ENCODE results near the gene PIGK. TPM values are rescaled to one million over a fixed set of nuclear protein-coding genes. Genes with fewer than 3 reads are reported as not detected.

Gene PIGK
- total RNA-seq, 1 experiment from 2014 or later, result 23.3 TPM

GRCh38 chr1:77200806-77201205 is 18.4 kb downstream of the PIGK start:
- TF ChIP-seq ZFX (IDR thresholded peaks at IDR 0.05), result no peak
- no peak for TF ChIP-seq ELF1 (IDR thresholded peaks at IDR 0.05; ENCODE audit: borderline replicate concordance, low read depth)
- no peak for TF ChIP-seq SRF (IDR thresholded peaks at IDR 0.05; ENCODE audit: low read depth)
- TF ChIP-seq FOSL1 (IDR thresholded peaks at IDR 0.05; ENCODE audit: low read depth), result no peak
- no peak for TF ChIP-seq ATF3 (IDR thresholded peaks at IDR 0.05)
- no peak for TF ChIP-seq SP1 (IDR thresholded peaks at IDR 0.05; ENCODE audit: low read depth)
- no peak for TF ChIP-seq SIN3A (IDR thresholded peaks at IDR 0.05; ENCODE audit: low read depth)
- TF ChIP-seq CBX3 (IDR thresholded peaks at IDR 0.05; ENCODE audit: low read depth), result no peak
- no peak for TF ChIP-seq EZH2 (IDR thresholded peaks at IDR 0.05)
- TF ChIP-seq ZNF274 (IDR thresholded peaks at IDR 0.05; ENCODE audit: low read depth, low read length), result no peak
- no peak for TF ChIP-seq EGR1 (IDR thresholded peaks at IDR 0.05; ENCODE audit: low read depth)
- TF ChIP-seq, protein P1, sequence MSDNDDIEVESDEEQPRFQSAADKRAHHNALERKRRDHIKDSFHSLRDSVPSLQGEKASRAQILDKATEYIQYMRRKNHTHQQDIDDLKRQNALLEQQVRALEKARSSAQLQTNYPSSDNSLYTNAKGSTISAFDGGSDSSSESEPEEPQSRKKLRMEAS (IDR thresholded peaks at IDR 0.05), result no peak
- TF ChIP-seq, protein P2, sequence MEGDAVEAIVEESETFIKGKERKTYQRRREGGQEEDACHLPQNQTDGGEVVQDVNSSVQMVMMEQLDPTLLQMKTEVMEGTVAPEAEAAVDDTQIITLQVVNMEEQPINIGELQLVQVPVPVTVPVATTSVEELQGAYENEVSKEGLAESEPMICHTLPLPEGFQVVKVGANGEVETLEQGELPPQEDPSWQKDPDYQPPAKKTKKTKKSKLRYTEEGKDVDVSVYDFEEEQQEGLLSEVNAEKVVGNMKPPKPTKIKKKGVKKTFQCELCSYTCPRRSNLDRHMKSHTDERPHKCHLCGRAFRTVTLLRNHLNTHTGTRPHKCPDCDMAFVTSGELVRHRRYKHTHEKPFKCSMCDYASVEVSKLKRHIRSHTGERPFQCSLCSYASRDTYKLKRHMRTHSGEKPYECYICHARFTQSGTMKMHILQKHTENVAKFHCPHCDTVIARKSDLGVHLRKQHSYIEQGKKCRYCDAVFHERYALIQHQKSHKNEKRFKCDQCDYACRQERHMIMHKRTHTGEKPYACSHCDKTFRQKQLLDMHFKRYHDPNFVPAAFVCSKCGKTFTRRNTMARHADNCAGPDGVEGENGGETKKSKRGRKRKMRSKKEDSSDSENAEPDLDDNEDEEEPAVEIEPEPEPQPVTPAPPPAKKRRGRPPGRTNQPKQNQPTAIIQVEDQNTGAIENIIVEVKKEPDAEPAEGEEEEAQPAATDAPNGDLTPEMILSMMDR (IDR thresholded peaks at IDR 0.05 in 2 of 3, conservative IDR thresholded peaks at IDR 0.05 in 1 of 3; ENCODE audit: borderline replicate concordance in 1 of 3, insufficient read depth in 1 of 3, low read depth in 2 of 3, low read length in 2 of 3), result no peak
- no peak for TF ChIP-seq CEBPB (IDR thresholded peaks at IDR 0.05; ENCODE audit: low read depth)
- TF ChIP-seq TCF7L2 (IDR thresholded peaks at IDR 0.05; ENCODE audit: borderline replicate concordance, extremely low read depth, insufficient read depth, insufficient read length), result no peak
- TF ChIP-seq RAD21 (IDR thresholded peaks at IDR 0.05; ENCODE audit: low read depth), result no peak
- H3K4me3 ChIP-seq (replicated peaks in 1 of 2; ENCODE audit: low read depth in 1 of 2, low read length in 2 of 2), result no peak overlapping the region
- POLR2A ChIA-PET, result no interaction called here
- no peak overlapping the region for H3K9ac ChIP-seq (ENCODE audit: low read length)
- H3K36me3 ChIP-seq (ENCODE audit: control insufficient read depth in 1 of 2, insufficient read depth in 2 of 2, low read length in 2 of 2), result no peaks in the 10 kb centered on the region
- no peaks in the 10 kb centered on the region for H3K9me2 ChIP-seq (ENCODE audit: insufficient read depth)
- H3K27me3 ChIP-seq (ENCODE audit: insufficient read depth, low read length), result no peaks in the 10 kb centered on the region
- intact Hi-C loops (cut with micrococcal nuclease), result no loop called here
- DNase-seq (ENCODE audit: low read depth, low spot score) (no peak), ATAC-seq (no peak)
- H2AFZ ChIP-seq (ENCODE audit: low read depth, low read length, poor library complexity, severe bottlenecking), result no peak overlapping the region
- H4K20me1 ChIP-seq (ENCODE audit: insufficient read depth), result no peaks in the 10 kb centered on the region
- CTCF ChIA-PET, result no interaction called here
- H3K9me3 ChIP-seq (ENCODE audit: control insufficient read depth in 1 of 2, insufficient read depth in 1 of 2, low read depth in 1 of 2, low read length in 2 of 2), result no peaks in the 10 kb centered on the region
- no peak overlapping the region for H3K27ac ChIP-seq (ENCODE audit: low read depth, low read length)
- RAD21 ChIA-PET (ENCODE audit: low non-redundant PET in 1 of 2, low total read pairs in 2 of 2, uncharacterized antibody in 2 of 2, unreplicated experiment in 2 of 2), result no interaction called here
- BruUV-seq (replicated peaks), result no TSS peak
- no peak overlapping the region for H3K4me2 ChIP-seq (ENCODE audit: low read length)
- H3K4me1 ChIP-seq (ENCODE audit: control insufficient read depth in 1 of 2, insufficient read depth in 2 of 2, low read length in 2 of 2), result no peaks in the 10 kb centered on the region
- no peaks in the 10 kb centered on the region for H3K79me2 ChIP-seq (ENCODE audit: insufficient read depth, low read length)

Data from HCT116 (cell line).